ENCODE data around the gene CRKL.
"Not testable (repeated sequence)": the region's sequence is repeated elsewhere in the genome, so short reads cannot be mapped to it uniquely, and the experiment has no call there.

Gene CRKL, protein sequence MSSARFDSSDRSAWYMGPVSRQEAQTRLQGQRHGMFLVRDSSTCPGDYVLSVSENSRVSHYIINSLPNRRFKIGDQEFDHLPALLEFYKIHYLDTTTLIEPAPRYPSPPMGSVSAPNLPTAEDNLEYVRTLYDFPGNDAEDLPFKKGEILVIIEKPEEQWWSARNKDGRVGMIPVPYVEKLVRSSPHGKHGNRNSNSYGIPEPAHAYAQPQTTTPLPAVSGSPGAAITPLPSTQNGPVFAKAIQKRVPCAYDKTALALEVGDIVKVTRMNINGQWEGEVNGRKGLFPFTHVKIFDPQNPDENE

DNA sequence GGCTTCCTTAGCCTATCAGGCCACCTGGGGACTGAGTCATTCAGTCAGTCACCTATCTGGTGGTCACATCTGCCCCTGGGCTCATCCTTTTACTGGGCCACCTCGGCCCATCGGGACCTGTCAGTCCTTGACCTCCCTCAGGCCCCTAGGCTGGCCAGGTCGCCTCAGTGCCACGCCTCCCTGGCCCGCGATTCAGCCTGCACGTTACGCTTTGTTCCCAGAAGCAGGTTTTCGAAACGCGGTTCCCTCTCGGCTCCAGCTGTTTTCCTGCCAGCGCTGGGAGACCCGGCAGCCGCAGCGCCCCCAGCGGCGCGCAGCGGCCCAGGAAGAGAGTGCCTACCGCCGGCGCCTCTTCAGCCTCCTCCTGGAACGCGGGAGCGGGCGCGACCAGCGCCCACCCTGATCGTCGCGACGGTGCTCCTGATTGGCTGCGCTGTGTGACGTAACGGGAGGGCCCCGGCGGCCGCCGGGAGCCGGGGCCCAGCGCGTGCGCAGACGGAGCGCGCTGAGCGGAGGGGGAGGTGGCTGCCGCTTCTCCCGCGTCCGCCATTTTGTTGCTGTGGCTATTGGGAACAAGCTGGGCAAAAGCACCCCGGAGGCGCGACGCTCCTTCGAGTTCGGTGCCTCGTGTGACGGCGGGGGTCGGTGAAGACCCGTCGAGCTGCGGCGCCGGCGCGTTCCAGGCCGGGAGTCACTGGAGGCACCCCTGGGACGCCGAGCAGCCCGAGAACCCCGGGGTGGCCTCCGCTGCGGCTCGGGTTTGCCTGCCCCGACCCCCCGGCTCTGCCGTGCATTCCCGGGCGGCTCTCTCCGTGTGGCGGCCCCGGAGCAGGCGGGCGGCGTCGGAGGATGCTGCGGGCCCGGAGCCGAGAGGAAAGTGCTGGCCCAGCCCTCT, at the start of gene CRKL:
CRKL (plus strand) TSS at position 492 of the 895 bp plus-strand sequence. CDS start 528 bp downstream, outside the sequence.
- DNase-seq: peak; percentile 100

GRCh38 chr22:20868025-20868962, 48.9 kb upstream of the CRKL start:
- no peak for DNase-seq

- DNase-seq: no peak
Observed at GRCh38 chr22:20869234-20869633, 48.0 kb upstream of the CRKL start.

DNA sequence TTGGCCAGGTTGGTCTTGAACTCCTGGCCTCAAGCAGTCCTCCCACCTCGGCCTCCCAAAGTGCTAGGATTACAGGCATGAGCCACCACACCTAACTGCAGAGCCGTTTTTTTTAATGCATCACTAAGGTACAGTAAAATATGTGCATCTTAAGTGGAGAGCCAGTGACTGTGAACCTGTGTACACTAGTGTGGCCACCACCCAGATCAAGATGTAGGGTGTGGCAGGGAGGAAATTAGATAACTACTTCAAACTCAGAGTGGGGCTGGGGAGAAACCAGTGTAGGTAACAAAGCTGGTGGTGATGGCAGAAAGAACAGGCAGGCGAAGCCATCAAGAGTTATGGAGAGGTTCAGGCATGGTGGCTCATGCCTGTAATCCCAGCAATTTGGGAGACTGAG, 44.0 kb upstream of the CRKL start:
- DNase-seq: no peak

GRCh38 chr22:20875296-20875695, 41.9 kb upstream of the CRKL start:
- DNase-seq: no peak

DNA sequence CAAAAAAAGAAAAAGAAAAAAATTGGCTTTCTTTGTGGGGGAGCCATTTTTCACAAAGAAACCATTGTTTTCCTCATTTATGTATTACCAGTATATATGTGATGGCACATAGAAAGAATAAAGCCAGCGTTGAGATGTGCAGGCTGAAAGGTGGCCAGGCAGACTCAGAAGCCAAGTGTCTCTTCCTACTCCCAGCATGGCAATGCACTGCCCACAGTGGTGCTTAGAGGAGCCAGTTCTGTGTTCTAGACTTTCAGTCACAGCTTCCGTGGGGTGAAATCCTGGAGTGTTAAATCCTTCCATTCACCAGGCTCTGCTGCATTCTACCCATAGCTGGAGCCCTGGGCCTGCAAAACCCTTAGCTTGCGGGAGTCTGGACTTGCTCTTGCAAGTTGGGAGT, 39.5 kb upstream of the CRKL start:
- DNase-seq: no peak

DNA sequence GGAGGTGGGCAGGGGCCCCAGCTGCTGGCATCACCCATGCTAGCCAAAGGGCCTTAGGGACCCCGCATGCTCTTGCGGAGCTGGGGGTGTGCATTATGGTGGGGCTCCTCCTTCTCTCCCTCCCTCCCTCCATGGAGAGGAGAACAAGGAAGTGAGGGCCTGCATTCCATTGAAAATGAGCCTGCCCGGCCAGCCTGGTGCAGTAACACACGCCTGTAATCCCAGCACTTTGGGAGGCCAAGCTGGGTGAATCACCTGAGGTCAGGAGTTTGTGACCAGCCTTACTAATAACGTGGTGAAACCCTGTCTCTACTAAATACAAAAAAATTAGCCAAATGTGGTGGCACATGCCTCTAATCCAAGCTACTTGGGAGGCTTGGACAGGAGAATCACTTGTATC, 36.0 kb upstream of the CRKL start:
- no peak for DNase-seq

GRCh38 chr22:20881869-20882815, 35.1 kb upstream of the CRKL start:
- no peak for DNase-seq

GRCh38 chr22:20882855-20883254, 34.4 kb upstream of the CRKL start:
- DNase-seq: no peak

GRCh38 chr22:20884454-20884853, 32.8 kb upstream of the CRKL start:
- DNase-seq: no peak

GRCh38 chr22:20885017-20885556, 32.1 kb upstream of the CRKL start:
- no peak for DNase-seq

DNA sequence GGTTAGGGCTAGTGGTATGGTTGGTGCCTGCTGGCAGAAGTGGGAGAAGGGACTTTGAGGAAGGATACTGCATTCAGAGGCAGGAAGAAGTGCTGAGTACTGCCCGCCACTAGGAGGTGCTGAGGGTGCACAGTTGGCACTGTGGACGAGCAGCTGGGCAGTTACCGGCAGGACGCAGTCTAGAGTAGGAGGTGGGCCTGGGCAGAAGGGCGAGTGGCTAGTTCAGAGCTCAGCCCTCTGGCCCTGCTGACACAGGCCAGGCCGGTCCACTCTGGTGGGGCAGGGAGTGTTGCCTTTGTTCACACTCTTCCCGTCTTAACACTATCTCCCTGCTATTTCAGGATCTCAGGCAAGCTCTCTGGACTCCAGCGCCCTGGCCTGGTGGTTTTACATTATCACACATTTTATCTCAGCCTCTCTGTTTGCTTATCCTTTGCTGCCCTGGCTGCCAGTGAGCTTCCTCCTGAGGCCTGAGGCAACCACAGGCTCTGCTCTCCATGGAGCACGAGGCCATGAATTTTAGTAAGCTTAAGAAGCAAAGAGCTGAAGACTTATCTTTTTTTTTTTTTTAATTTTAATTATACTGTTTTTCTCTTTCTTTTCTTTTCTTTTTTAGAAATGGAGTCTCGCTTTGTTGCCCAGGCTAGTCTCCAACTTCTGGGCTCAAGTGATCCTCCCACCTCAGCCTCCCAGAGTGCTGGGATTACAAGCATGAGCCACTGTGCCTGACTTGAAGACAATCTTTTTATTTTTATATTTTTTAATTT, 31.5 kb upstream of the CRKL start:
- DNase-seq: peak; percentile 99

DNA sequence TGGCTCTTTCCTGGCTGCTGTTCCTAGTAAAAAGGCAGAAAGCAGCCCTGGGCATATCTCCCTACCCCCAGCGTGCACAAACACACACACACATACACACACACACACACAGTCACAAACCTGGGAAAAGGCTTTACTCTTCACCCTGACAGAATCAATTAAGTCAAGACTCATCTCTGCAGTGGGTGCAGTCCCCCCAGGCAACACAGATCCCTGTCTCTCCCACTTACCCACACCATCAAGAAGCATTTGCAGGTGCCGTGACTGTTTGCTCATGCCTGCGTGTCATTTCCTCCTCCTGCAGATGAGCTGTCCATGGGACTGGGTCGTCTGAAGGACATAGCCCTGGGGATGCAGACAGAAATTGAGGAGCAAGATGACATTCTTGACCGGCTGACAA, 29.8 kb upstream of the CRKL start:
- no peak for DNase-seq

GRCh38 chr22:20889025-20889704, 28.0 kb upstream of the CRKL start:
- DNase-seq: no peak

DNA sequence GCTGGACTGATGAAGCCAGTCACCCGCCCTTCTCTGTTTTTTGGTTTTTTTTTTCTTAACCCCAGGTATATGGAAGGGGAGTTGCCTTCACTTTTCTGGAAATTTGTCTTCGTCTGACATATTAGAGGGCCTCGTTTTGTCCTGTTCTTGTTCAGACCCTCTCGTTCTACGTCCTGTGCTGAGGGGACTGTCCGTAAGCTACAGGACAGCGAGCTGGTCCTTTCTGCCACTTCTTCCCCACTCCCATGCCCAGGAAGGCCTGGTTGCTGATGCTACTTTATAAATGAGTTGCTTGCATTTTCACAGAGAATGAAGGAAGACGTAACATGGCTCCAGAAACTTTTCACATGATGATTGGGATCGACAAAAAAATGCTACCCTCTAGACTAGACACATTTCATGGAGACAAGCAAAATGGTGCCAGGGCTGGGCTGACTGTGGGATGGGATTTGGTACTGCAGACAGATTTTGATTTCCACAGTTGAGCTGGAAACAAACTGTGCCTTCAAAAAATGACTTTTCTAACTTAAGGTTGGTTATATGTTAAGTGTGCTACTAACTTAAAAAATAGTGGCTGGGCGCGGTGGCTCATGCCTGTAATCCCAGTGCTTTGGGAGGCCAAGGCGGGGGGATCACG, 27.2 kb upstream of the CRKL start:
- no peak for DNase-seq

GRCh38 chr22:20890975-20891374, 26.2 kb upstream of the CRKL start:
- no peak for DNase-seq

- not testable (repeated sequence) for DNase-seq
Observed at GRCh38 chr22:20897737-20898136, 19.5 kb upstream of the CRKL start.

GRCh38 chr22:20899827-20900423, 17.3 kb upstream of the CRKL start:
- no peak for DNase-seq
